ENCODE results near the gene GPATCH1.
"Not testable (repeated sequence)": the region's sequence is repeated elsewhere in the genome, so short reads cannot be mapped to it uniquely, and the experiment has no call there.

GPATCH1 gene

DNA sequence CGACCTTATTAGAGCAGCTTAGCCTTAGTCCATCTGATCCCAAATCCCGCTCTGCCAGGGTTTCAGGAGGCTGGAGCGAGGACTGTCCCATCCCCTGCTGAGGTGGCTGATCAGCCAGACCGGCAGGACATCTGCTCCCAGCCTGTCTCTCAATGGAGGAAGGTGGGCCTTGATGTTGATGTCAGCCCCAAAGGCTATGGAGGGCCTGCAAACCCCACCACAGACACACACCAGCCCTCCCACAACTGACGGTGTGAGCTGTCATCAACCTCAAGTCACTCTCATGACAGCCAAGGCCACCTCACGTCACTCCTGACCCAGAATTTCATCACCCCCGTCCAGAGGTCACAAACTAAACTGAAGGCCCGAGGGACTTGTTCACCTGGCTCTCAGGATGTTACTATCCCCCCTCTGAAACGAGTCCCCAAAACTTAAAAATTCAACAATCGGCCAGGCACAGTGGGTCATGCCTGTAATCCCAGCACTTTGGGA, 41.8 kb upstream of the GPATCH1 start:
- no peak overlapping the region for H2BK15ac ChIP-seq (replicated peaks; ENCODE audit: low read depth)
- no peak overlapping the region for H2AK5ac ChIP-seq (ENCODE audit: low read length)
- H3K4ac ChIP-seq (ENCODE audit: low read depth, low read length): no peak overlapping the region
- H3K4me1 ChIP-seq (ENCODE audit: control insufficient read depth, low read depth, low read length): no peaks in the 10 kb centered on the region
- H3K36me3 ChIP-seq (ENCODE audit: control insufficient read depth, insufficient read depth, low read length): no peaks in the 10 kb centered on the region
- H3K79me1 ChIP-seq (ENCODE audit: low read length): peaks cover 4% of the 10 kb centered on the region
- no peak overlapping the region for H3K27ac ChIP-seq (ENCODE audit: low read depth, low read length)
- H4K5ac ChIP-seq (ENCODE audit: low read length): no peak overlapping the region
- no peak overlapping the region for H3K23ac ChIP-seq (ENCODE audit: low read length)
- no peak overlapping the region for H3K9ac ChIP-seq (ENCODE audit: low read length)
- DNase-seq: no peak
- no peak overlapping the region for H2BK5ac ChIP-seq (ENCODE audit: low read length)
- H3K4me3 ChIP-seq (ENCODE audit: low read length): no peak overlapping the region
- H3K18ac ChIP-seq (ENCODE audit: low read length): no peak overlapping the region
- peaks cover 3% of the 10 kb centered on the region for H3K79me2 ChIP-seq (ENCODE audit: control insufficient read depth, insufficient read depth, low read length)
- no peak overlapping the region for H4K8ac ChIP-seq (ENCODE audit: low read depth, low read length)
- H3K27me3 ChIP-seq (ENCODE audit: insufficient read depth, low read length, poor library complexity): no peaks in the 10 kb centered on the region
- no CpG with 5 or more reads among the region's 10 CpGs for WGBS (ENCODE audit: extremely low coverage, insufficient coverage, low lambda C conversion rate)
- H2BK120ac ChIP-seq (ENCODE audit: low read depth, low read length): no peak overlapping the region
- H3K56ac ChIP-seq (ENCODE audit: low read length): peak overlapping the region; percentile 49
- H3K4me2 ChIP-seq (ENCODE audit: low read length): no peak overlapping the region

DNA sequence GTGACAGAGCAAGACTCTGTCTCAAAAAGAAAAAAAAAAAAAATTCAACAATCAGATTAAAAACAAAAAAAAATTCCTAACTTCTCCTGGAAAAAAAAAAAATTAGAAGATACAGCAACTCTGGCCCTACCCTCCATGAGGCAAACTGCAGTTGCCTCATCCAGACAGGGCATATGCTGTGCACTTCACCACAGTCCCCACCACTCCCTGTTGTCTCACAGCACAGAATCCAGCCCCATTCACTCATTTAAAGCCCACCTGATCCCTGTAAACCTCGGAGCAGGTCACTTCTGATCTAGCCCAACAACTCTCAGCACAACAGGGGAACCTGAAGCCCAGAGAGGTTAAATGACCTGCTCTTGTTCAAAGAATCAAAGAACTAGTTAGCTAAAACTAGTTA, 41.2 kb upstream of the GPATCH1 start:
- Histone ChIP-seq H3K79me2 (ENCODE audit: control insufficient read depth, insufficient read depth, low read length) (peaks cover 3% of the 10 kb centered on the region), H4K5ac (ENCODE audit: low read length) (no peak overlapping the region), H2AK5ac (ENCODE audit: low read length) (no peak overlapping the region), H3K23ac (ENCODE audit: low read length) (no peak overlapping the region), H2BK5ac (ENCODE audit: low read length) (no peak overlapping the region), H3K4ac (ENCODE audit: low read depth, low read length) (no peak overlapping the region), H3K4me2 (ENCODE audit: low read length) (no peak overlapping the region), H3K79me1 (ENCODE audit: low read length) (peaks cover 4% of the 10 kb centered on the region), H4K8ac (ENCODE audit: low read depth, low read length) (no peak overlapping the region), H2BK120ac (ENCODE audit: low read depth, low read length) (no peak overlapping the region), H3K4me3 (ENCODE audit: low read length) (no peak overlapping the region), H3K27me3 (ENCODE audit: insufficient read depth, low read length, poor library complexity) (no peaks in the 10 kb centered on the region), H2BK15ac (replicated peaks; ENCODE audit: low read depth) (no peak overlapping the region), H3K9ac (ENCODE audit: low read length) (no peak overlapping the region), H3K27ac (ENCODE audit: low read depth, low read length) (no peak overlapping the region), H3K4me1 (ENCODE audit: control insufficient read depth, low read depth, low read length) (no peaks in the 10 kb centered on the region), H3K18ac (ENCODE audit: low read length) (no peak overlapping the region), H3K56ac (ENCODE audit: low read length) (no peak overlapping the region), H3K36me3 (ENCODE audit: control insufficient read depth, insufficient read depth, low read length) (no peaks in the 10 kb centered on the region)
- no CpG with 5 or more reads among the region's 1 CpG for WGBS (ENCODE audit: extremely low coverage, insufficient coverage, low lambda C conversion rate)
- DNase-seq: no peak

- no peak overlapping the region for H3K23ac ChIP-seq (ENCODE audit: low read length)
- H3K9ac ChIP-seq (ENCODE audit: low read length): no peak overlapping the region
- H3K4ac ChIP-seq (ENCODE audit: low read depth, low read length): no peak overlapping the region
- DNase-seq: no peak
- no peaks in the 10 kb centered on the region for H3K4me1 ChIP-seq (ENCODE audit: control insufficient read depth, low read depth, low read length)
- no peaks in the 10 kb centered on the region for H3K27me3 ChIP-seq (ENCODE audit: insufficient read depth, low read length, poor library complexity)
- H2BK15ac ChIP-seq (replicated peaks; ENCODE audit: low read depth): no peak overlapping the region
- H3K18ac ChIP-seq (ENCODE audit: low read length): no peak overlapping the region
- WGBS (ENCODE audit: extremely low coverage, insufficient coverage, low lambda C conversion rate): no CpG with 5 or more reads among the region's 9 CpGs
- H3K36me3 ChIP-seq (ENCODE audit: control insufficient read depth, insufficient read depth, low read length): no peaks in the 10 kb centered on the region
- H2BK120ac ChIP-seq (ENCODE audit: low read depth, low read length): no peak overlapping the region
- no peak overlapping the region for H2BK5ac ChIP-seq (ENCODE audit: low read length)
- peaks cover 3% of the 10 kb centered on the region for H3K79me1 ChIP-seq (ENCODE audit: low read length)
- H3K4me2 ChIP-seq (ENCODE audit: low read length): no peak overlapping the region
- peaks cover 3% of the 10 kb centered on the region for H3K79me2 ChIP-seq (ENCODE audit: control insufficient read depth, insufficient read depth, low read length)
- H4K5ac ChIP-seq (ENCODE audit: low read length): no peak overlapping the region
- no peak overlapping the region for H3K4me3 ChIP-seq (ENCODE audit: low read length)
- H4K8ac ChIP-seq (ENCODE audit: low read depth, low read length): no peak overlapping the region
- H2AK5ac ChIP-seq (ENCODE audit: low read length): no peak overlapping the region
- H3K56ac ChIP-seq (ENCODE audit: low read length): no peak overlapping the region
- H3K27ac ChIP-seq (ENCODE audit: low read depth, low read length): no peak overlapping the region
These were observed 39.8 kb upstream of the GPATCH1 start for GRCh38 chr19:33040994-33041827.

- H3K18ac ChIP-seq (ENCODE audit: low read length); H3K4me1 ChIP-seq (ENCODE audit: control insufficient read depth, low read depth, low read length); H3K4me3 ChIP-seq (ENCODE audit: low read length); H2BK120ac ChIP-seq (ENCODE audit: low read depth, low read length); H3K9ac ChIP-seq (ENCODE audit: low read length); H3K36me3 ChIP-seq (ENCODE audit: control insufficient read depth, insufficient read depth, low read length); H2AK5ac ChIP-seq (ENCODE audit: low read length); H3K79me1 ChIP-seq (ENCODE audit: low read length); H3K23ac ChIP-seq (ENCODE audit: low read length); DNase-seq; H3K27me3 ChIP-seq (ENCODE audit: insufficient read depth, low read length, poor library complexity); H3K56ac ChIP-seq (ENCODE audit: low read length); H3K4me2 ChIP-seq (ENCODE audit: low read length); H3K4ac ChIP-seq (ENCODE audit: low read depth, low read length); H3K79me2 ChIP-seq (ENCODE audit: control insufficient read depth, insufficient read depth, low read length); H2BK5ac ChIP-seq (ENCODE audit: low read length); H4K5ac ChIP-seq (ENCODE audit: low read length); H4K8ac ChIP-seq (ENCODE audit: low read depth, low read length); H2BK15ac ChIP-seq (replicated peaks; ENCODE audit: low read depth); H3K27ac ChIP-seq (ENCODE audit: low read depth, low read length): not testable (repeated sequence)
- WGBS (ENCODE audit: extremely low coverage, insufficient coverage, low lambda C conversion rate): no CpG with 5 or more reads among the region's 3 CpGs
These were observed 39.2 kb upstream of the GPATCH1 start for GRCh38 chr19:33041828-33042160.

DNA sequence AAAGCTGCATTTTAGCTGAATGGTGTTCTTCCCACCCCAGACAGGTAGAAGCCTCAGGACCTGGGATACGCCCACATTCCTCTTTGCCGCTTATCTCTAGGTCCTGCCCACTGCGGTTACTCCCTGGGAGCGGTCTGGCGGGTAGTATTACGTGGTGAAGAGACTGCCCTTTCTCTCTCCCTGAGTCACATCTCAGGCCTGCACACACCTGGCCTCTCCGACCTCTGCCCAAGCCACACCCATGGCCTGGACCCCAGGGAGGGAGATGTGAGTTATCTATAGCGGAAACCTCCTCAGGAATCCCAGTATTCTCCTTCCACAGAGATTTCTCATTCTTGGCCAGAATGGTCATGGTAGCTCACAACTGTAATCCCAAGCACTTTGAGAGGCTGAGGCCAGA, 33.6 kb upstream of the GPATCH1 start:
- Histone ChIP-seq H3K4ac (ENCODE audit: low read depth, low read length) (no peak overlapping the region), H3K79me2 (ENCODE audit: control insufficient read depth, insufficient read depth, low read length) (no peaks in the 10 kb centered on the region), H2BK15ac (replicated peaks; ENCODE audit: low read depth) (no peak overlapping the region), H3K27ac (ENCODE audit: low read depth, low read length) (no peak overlapping the region), H3K4me1 (ENCODE audit: control insufficient read depth, low read depth, low read length) (peaks cover 7% of the 10 kb centered on the region), H3K4me2 (ENCODE audit: low read length) (no peak overlapping the region), H3K79me1 (ENCODE audit: low read length) (peaks cover 11% of the 10 kb centered on the region), H3K23ac (ENCODE audit: low read length) (no peak overlapping the region), H3K9ac (ENCODE audit: low read length) (no peak overlapping the region), H3K56ac (ENCODE audit: low read length) (no peak overlapping the region), H2BK120ac (ENCODE audit: low read depth, low read length) (no peak overlapping the region), H2BK5ac (ENCODE audit: low read length) (no peak overlapping the region), H3K4me3 (ENCODE audit: low read length) (no peak overlapping the region), H3K27me3 (ENCODE audit: insufficient read depth, low read length, poor library complexity) (no peaks in the 10 kb centered on the region), H4K8ac (ENCODE audit: low read depth, low read length) (no peak overlapping the region), H3K18ac (ENCODE audit: low read length) (no peak overlapping the region), H2AK5ac (ENCODE audit: low read length) (no peak overlapping the region), H3K36me3 (ENCODE audit: control insufficient read depth, insufficient read depth, low read length) (no peaks in the 10 kb centered on the region), H4K5ac (ENCODE audit: low read length) (no peak overlapping the region)
- peak; percentile 97 for DNase-seq
- WGBS (ENCODE audit: extremely low coverage, insufficient coverage, low lambda C conversion rate): no CpG with 5 or more reads among the region's 8 CpGs
